Measurements from ENCODE around the gene OXT. TPM values are rescaled to one million over a fixed set of nuclear protein-coding genes. Genes with fewer than 3 reads are reported as not detected.

The OXT gene
- total RNA-seq, 2 donors from 2014 or later: not detected

DNA sequence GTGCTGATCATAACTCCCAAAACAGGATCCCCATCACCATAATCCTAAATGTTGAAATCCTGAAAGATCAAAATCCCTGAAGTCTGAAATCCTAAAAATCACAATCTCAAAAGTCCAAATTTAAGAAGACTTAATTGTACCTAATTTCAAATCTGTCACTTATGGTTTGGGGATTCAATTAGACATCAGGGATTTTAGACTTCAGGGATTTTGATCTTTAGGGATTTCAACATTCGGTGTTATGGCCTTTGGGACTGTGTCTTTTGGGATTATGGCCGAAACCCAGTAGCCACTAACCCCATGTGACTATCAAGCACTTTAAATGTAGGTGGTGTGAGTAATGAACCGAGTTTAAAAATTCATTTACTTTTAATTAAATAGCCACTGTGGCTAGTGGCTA is 34.8 kb downstream of the OXT start:
- H3K4me1 ChIP-seq: no peaks in the 10 kb centered on the region
- peaks cover 0 to 2% of the 10 kb centered on the region in 2 donors for H3K36me3 ChIP-seq (replicated peaks in 1 of 2; ENCODE audit: insufficient read depth in 1 of 2, low read depth in 2 of 2)
- WGBS, 2 donors: 90 to 96% methylated on average over 3 of the region's 3 CpGs
- ATAC-seq (no peak), DNase-seq (no peak)
- no peaks in the 10 kb centered on the region for H3K27me3 ChIP-seq
- H3K9me3 ChIP-seq: no peaks in the 10 kb centered on the region
- intact Hi-C loops (cut with DNase I): no loop called here
- no peak for TF ChIP-seq POLR2A (IDR thresholded peaks at IDR 0.05)
- TF ChIP-seq, protein P1, sequence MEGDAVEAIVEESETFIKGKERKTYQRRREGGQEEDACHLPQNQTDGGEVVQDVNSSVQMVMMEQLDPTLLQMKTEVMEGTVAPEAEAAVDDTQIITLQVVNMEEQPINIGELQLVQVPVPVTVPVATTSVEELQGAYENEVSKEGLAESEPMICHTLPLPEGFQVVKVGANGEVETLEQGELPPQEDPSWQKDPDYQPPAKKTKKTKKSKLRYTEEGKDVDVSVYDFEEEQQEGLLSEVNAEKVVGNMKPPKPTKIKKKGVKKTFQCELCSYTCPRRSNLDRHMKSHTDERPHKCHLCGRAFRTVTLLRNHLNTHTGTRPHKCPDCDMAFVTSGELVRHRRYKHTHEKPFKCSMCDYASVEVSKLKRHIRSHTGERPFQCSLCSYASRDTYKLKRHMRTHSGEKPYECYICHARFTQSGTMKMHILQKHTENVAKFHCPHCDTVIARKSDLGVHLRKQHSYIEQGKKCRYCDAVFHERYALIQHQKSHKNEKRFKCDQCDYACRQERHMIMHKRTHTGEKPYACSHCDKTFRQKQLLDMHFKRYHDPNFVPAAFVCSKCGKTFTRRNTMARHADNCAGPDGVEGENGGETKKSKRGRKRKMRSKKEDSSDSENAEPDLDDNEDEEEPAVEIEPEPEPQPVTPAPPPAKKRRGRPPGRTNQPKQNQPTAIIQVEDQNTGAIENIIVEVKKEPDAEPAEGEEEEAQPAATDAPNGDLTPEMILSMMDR (IDR thresholded peaks at IDR 0.05): no peak
- H3K4me3 ChIP-seq: no peak overlapping the region
- no peak overlapping the region for H3K27ac ChIP-seq

GRCh38 chr20:3106658-3107463 is 35.4 kb downstream of the OXT start:
- Histone ChIP-seq H3K9me3 (no peaks in the 10 kb centered on the region), H3K4me3 (no peak overlapping the region), H3K36me3 (replicated peaks in 1 of 2; ENCODE audit: insufficient read depth in 1 of 2, low read depth in 2 of 2) (peaks cover 0 to 2% of the 10 kb centered on the region in 2 donors), H3K27me3 (no peaks in the 10 kb centered on the region), H3K27ac (no peak overlapping the region), H3K4me1 (no peaks in the 10 kb centered on the region)
- TF ChIP-seq POLR2A (IDR thresholded peaks at IDR 0.05): no peak
- TF ChIP-seq, protein P1 (IDR thresholded peaks at IDR 0.05): no peak
- WGBS, 2 donors: 74 to 88% methylated on average over 7 to 14 of the region's 14 CpGs
- ATAC-seq (no peak), DNase-seq (no peak)
- intact Hi-C loops (cut with DNase I): no loop called here

DNA sequence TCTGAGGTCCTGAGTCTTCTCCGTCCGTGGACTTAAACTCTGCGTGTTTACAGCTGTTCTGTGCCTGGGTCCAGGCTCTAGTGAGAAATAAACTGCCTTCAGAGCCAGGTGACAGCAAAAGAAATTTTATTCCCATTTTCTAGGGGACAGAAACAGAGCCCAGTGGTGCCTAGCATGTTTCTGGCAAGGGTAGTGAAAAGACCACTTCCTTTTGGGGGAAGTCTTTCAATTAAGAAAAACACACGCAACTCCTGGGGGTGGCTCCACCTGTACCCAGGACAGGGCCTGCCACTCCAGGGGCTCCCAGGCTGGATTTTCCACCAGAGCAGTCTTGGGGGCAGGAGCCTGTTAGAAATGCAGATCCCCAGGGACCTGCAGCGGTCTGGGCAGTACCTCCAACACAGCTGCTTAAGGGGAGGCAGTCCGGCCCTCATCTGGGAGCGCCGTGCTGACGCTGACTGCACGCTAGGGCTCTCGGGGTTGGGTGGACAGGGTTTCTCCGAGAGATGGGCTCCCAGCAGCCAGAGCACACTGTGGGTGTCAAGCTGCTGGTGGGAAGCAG is 36.1 kb downstream of the OXT start:
- no peak overlapping the region for H3K4me3 ChIP-seq
- DNase-seq (no peak), ATAC-seq (no peak)
- WGBS, 2 donors: 92 to 100% methylated on average over 1 to 12 of the region's 12 CpGs
- no peaks in the 10 kb centered on the region for H3K27me3 ChIP-seq
- no peaks in the 10 kb centered on the region for H3K9me3 ChIP-seq
- intact Hi-C loops (cut with DNase I): no loop called here
- no peak for TF ChIP-seq POLR2A (IDR thresholded peaks at IDR 0.05)
- TF ChIP-seq, protein P1 (IDR thresholded peaks at IDR 0.05): no peak
- no peak overlapping the region for H3K27ac ChIP-seq
- H3K36me3 ChIP-seq (replicated peaks in 1 of 2; ENCODE audit: insufficient read depth in 1 of 2, low read depth in 2 of 2): peaks cover 0 to 2% of the 10 kb centered on the region in 2 donors
- H3K4me1 ChIP-seq: no peaks in the 10 kb centered on the region

DNA sequence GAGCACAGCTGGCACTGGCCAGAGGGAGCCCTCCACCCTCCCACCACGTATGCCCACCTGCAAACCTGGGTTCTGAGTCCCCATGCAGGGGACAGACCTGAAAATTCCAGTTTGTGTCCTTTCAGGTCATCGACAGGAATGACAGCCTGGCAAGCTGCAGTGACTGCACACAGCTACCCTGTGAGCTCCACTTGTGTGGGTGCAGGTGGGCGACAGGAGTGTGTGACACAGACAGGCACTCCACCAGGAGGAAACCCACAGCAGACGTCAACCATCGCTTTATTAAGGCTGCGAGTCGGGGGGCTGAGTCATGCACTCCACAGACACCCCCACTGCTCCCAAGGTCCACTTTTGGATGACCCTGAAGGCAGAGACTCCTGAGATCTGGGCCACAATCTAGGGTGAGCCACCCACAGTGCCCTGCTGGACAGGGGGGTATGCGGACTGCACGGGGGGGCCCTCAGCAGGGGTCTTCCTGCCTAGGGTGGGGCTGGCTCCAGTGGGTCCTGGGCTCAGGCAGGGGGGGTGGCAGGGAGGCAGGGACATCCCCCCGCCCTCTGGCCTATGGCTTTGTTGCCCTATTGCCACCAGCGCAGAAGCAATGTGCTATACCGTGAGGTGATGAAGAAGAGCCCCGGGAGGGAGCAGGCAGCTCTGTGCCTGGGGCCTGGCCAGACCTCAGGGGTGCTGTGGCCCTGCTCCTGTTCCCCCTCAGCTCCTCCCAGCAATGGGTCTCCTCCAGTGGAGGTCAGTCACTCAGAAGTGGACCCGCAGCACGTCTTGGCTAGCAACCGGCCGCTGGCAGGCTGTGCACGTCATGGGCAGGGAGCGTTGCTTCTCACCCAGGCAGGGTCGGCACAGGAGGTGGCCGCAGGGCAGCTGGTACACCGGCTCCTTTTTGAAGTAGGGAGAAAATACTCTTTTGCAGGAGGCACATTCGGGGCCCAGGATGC is 38.2 kb downstream of the OXT start:
- H3K4me3 ChIP-seq: no peak overlapping the region
- DNase-seq (no peak), ATAC-seq (no peak)
- WGBS, 2 donors: 78 to 87% methylated on average over 6 to 20 of the region's 23 CpGs
- no peaks in the 10 kb centered on the region for H3K9me3 ChIP-seq
- no peak overlapping the region for H3K27ac ChIP-seq
- H3K36me3 ChIP-seq (replicated peaks in 1 of 2; ENCODE audit: insufficient read depth in 1 of 2, low read depth in 2 of 2): peaks cover 0 to 2% of the 10 kb centered on the region in 2 donors
- TF ChIP-seq, protein P1 (IDR thresholded peaks at IDR 0.05): no peak
- TF ChIP-seq POLR2A (IDR thresholded peaks at IDR 0.05): no peak
- H3K27me3 ChIP-seq: no peaks in the 10 kb centered on the region
- intact Hi-C loops (cut with DNase I): loop anchor here (10.0 kb wide), 1 partner anchor 55 kb away; no protein-coding TSS in a partner anchor
- no peaks in the 10 kb centered on the region for H3K4me1 ChIP-seq

Measured in body of pancreas (tissue), 4 donors.